HepG2 (cell line): Measurements from ENCODE around the gene TRIM31. TPM values are rescaled to one million over a fixed set of nuclear protein-coding genes. Genes with fewer than 3 reads are reported as not detected.

Source experiments
- ATAC-seq: fragments of 200-7000 bp; cut with Tn5 transposase; 3 replicates; pipeline ENCODE4 v1.9.1; 2020; ENCODE audit warnings: mild to moderate bottlenecking, moderate library complexity
- BruUV-seq: library from RNA; stranded (reverse); fragments of 400-500 nt; replicated peaks from 2 replicates; lab custom pipeline; 2021; lab: Mats Ljungman, UMichigan
- CTCF ChIA-PET: fragments of 300-600 bp; formaldehyde crosslinking; extraction: SDS; loops from one replicate; lab custom pipeline; 2021; ENCODE audit warnings: low total read pairs, inconsistent platforms, low intra/inter-chr PET ratio; lab: Yijun Ruan, JAX
- POLR2A ChIA-PET: fragments of 350-600 bp; sonication (Branson Sonifier 250); formaldehyde crosslinking; loops from one replicate; lab custom pipeline; 2020; ENCODE audit warnings: antibody characterized with exemption, inconsistent platforms; lab: Yijun Ruan, JAX
- DNase-seq: peaks from one replicate; pipeline ENCODE4 v3.0.0-alpha.2; 2015; ENCODE audit warnings: low spot score
- FAIRE-seq: peaks from 3 replicates; lab custom pipeline; 2011; peaks lifted over from hg19 to GRCh38; lab: Jason Lieb, UNC
- H2AFZ ChIP-seq: one replicate; pipeline ENCODE4 v1.6.1; 2011; ENCODE audit warnings: low read length, inconsistent platforms
- H3K27ac ChIP-seq: fragments of 300-600 bp; 3 replicates; pipeline ENCODE4 v1.8.0; 2011; ENCODE audit warnings: mixed run types, mild to moderate bottlenecking, mixed read lengths, low read length, inconsistent platforms; ENCODE audit not compliant: insufficient read depth; ENCODE audit errors: extremely low read length
- H3K27me3 ChIP-seq, 2 experiments: fragments of 200-600 bp in 1 of 2; 2 replicates in 1 of 2; 3 replicates in 1 of 2; pipeline versions ENCODE4 v1.6.0 to v1.8.0; 2011; ENCODE audit warnings: low read length in 2 of 2, mild to moderate bottlenecking in 2 of 2, moderate library complexity in 2 of 2, inconsistent platforms in 1 of 2; ENCODE audit not compliant: insufficient read depth in 2 of 2, control insufficient read depth in 1 of 2
- H3K36me3 ChIP-seq, 2 experiments: fragments of 200-600 bp in 1 of 2; replicated peaks in 1 of 2; 2 replicates in 1 of 2; 3 replicates in 1 of 2; pipeline versions ENCODE4 v1.5.1 to v1.8.0; 2011; ENCODE audit warnings: low read length in 2 of 2, inconsistent platforms in 1 of 2; ENCODE audit not compliant: insufficient read depth in 2 of 2, control insufficient read depth in 1 of 2
- H3K4me1 ChIP-seq: 2 replicates; pipeline ENCODE4 v1.5.1; 2012; ENCODE audit warnings: low read length, inconsistent platforms; ENCODE audit not compliant: insufficient read depth
- H3K4me2 ChIP-seq: 2 replicates; pipeline ENCODE4 v1.6.0; 2011; ENCODE audit warnings: low read depth, low read length, inconsistent platforms
- H3K4me3 ChIP-seq, 3 experiments: fragments of 200-600 bp in 1 of 3; sonication (generic), shearing (Covaris generic) in 1 of 3; replicated peaks in 1 of 3; 2 replicates each; pipeline ENCODE4 v1.5.1; 2011 to 2016; ENCODE audit warnings: low read length in 3 of 3, inconsistent platforms in 2 of 3, low read depth in 2 of 3, mild to moderate bottlenecking in 2 of 3, control low read depth in 1 of 3, mixed read lengths in 1 of 3; ENCODE audit not compliant: insufficient read depth in 1 of 3
- H3K79me2 ChIP-seq: one replicate; pipeline ENCODE4 v1.6.1; 2011; ENCODE audit warnings: low read length, inconsistent platforms; ENCODE audit not compliant: insufficient read depth
- H3K9ac ChIP-seq: 2 replicates; pipeline ENCODE4 v1.6.0; 2011; ENCODE audit warnings: mild to moderate bottlenecking, low read depth, low read length, inconsistent platforms; ENCODE audit not compliant: insufficient read depth
- H3K9me3 ChIP-seq: 2 replicates; pipeline ENCODE4 v1.5.1; 2012; ENCODE audit warnings: mild to moderate bottlenecking, low read length
- H4K20me1 ChIP-seq: 2 replicates; pipeline ENCODE4 v1.6.0; 2011; ENCODE audit warnings: inconsistent platforms, mild to moderate bottlenecking, low read length, moderate library complexity; ENCODE audit not compliant: insufficient read depth
- ELF3 ChIP-seq: IDR thresholded peaks from 2 replicates; pipeline ENCODE4 v1.6.1; 2016; ENCODE audit warnings: missing genetic modification reagents, missing compliant biosample characterization
- FOXP4 ChIP-seq: sonication (generic); formaldehyde crosslinking; IDR thresholded peaks from 2 replicates; pipeline ENCODE4 v1.4.0; 2020; ENCODE audit warnings: missing genetic modification reagents
- GPBP1L1 ChIP-seq: sonication (generic); formaldehyde crosslinking; IDR thresholded peaks from 2 replicates; pipeline ENCODE4 v1.5.0; 2020; ENCODE audit warnings: mild to moderate bottlenecking, missing genetic modification reagents
- HBP1 ChIP-seq: IDR thresholded peaks from 2 replicates; pipeline ENCODE4 v1.6.1; 2016; ENCODE audit warnings: low read depth, control low read depth
- NAIF1 ChIP-seq: sonication (generic); formaldehyde crosslinking; IDR thresholded peaks from 2 replicates; pipeline ENCODE4 v1.5.0; 2020; ENCODE audit warnings: mild to moderate bottlenecking, missing genetic modification reagents, borderline replicate concordance
- PRPF4 ChIP-seq: fragments of 200-400 bp; formaldehyde crosslinking; IDR thresholded peaks from 2 replicates; pipeline ENCODE4 v1.6.1; 2016; ENCODE audit warnings: low read length, low read depth; ENCODE audit not compliant: poor library complexity, severe bottlenecking
- TBL1XR1 ChIP-seq: fragments of 150-350 bp; IDR thresholded peaks from 2 replicates; pipeline ENCODE4 v1.6.1; 2014; ENCODE audit warnings: borderline replicate concordance, low read length; ENCODE audit not compliant: partially characterized antibody
- THAP9 ChIP-seq: sonication (generic); formaldehyde crosslinking; IDR thresholded peaks from 2 replicates; pipeline ENCODE4; 2020; ENCODE audit warnings: missing genetic modification reagents, mild to moderate bottlenecking, borderline replicate concordance
- ZBTB42 ChIP-seq: sonication (generic); formaldehyde crosslinking; IDR thresholded peaks from 2 replicates; pipeline ENCODE4 v1.5.0; 2020; ENCODE audit warnings: mild to moderate bottlenecking, missing genetic modification reagents
- ZNF224 ChIP-seq: sonication (generic); formaldehyde crosslinking; IDR thresholded peaks from 2 replicates; pipeline ENCODE4 v1.5.0; 2020; ENCODE audit warnings: mild to moderate bottlenecking, missing genetic modification reagents
- ZNF44 ChIP-seq: sonication (generic); formaldehyde crosslinking; IDR thresholded peaks from 2 replicates; pipeline ENCODE4 v1.5.1; 2020; ENCODE audit warnings: mild to moderate bottlenecking, missing genetic modification reagents
- ZNF549 ChIP-seq: sonication (generic); formaldehyde crosslinking; IDR thresholded peaks from 2 replicates; pipeline ENCODE4 v1.5.0; 2020; ENCODE audit warnings: missing genetic modification reagents
- ZNF773 ChIP-seq: sonication (generic); formaldehyde crosslinking; IDR thresholded peaks from 2 replicates; pipeline ENCODE4 v1.4.0; 2020; ENCODE audit warnings: missing genetic modification reagents, borderline replicate concordance
- WGBS: methylation state at CpG from one replicate; pipeline ENCODE4 v1.1.6; 2017; ENCODE audit warnings: low lambda C conversion rate; 5-methylcytosine and 5-hydroxymethylcytosine counted together
- in situ Hi-C: cut with HindIII; loops from 2 replicates; pipeline ENCODE4 v1.10.0; 2017; ENCODE audit warnings: low pct_unique_long_range_greater_than_20kb; ENCODE audit not compliant: extremely low pct_ligation_motif_present
- intact Hi-C: fragments of 100-400 bp; cut with micrococcal nuclease; formaldehyde crosslinking; loops from one replicate; pipeline ENCODE4 v1.10.0; 2022; ENCODE audit not compliant: unreplicated experiment
- polyA plus RNA-seq, 8 experiments: library from polyadenylated mRNA; depleted of rRNA in 3 of 8; stranded (reverse) in 7 of 8; unstranded in 1 of 8; fragments of >200 nt; fragmentation: Illumina TruSeq in 4 of 8; extraction: Trizol in 4 of 8; gene quantifications; 2 replicates each; pipeline versions ENCODE4 v1.2.1 to v1.2.3, GENCODE V29; 2011 to 2016; ENCODE audit warnings: low read depth in 4 of 8, missing spikeins in 1 of 8, mixed read lengths in 1 of 8; ENCODE audit not compliant: insufficient read depth in 1 of 8
- total RNA-seq, 5 experiments: library from RNA; depleted of rRNA; stranded (reverse); fragments of >200 nt; fragmentation: Illumina TruSeq; extraction: Trizol; gene quantifications; 2 replicates each; pipeline ENCODE4 v1.2.3, GENCODE V29; 2016; ENCODE audit warnings: low read depth in 1 of 5

TRIM31 gene
- total and polyA plus RNA-seq, 2 of the 13 experiments (the other 11 are each of a cell fraction or from before 2014, with no cell fraction given), result 0.13 to 0.51 TPM

GRCh38 chr6:30130887-30131862, 18.3 kb upstream of the TRIM31 start:
- no peaks in the 10 kb centered on the region for H3K27me3 ChIP-seq
- TF ChIP-seq ELF3 (CRISPR knock-in tag), result peak; percentile 76; the same call in 1 of the 2 replicates
- TF ChIP-seq ZNF773 (CRISPR knock-in tag), result no peak
- no peak for TF ChIP-seq FOXP4 (CRISPR knock-in tag)
- no peak for TF ChIP-seq NAIF1 (CRISPR knock-in tag)
- TF ChIP-seq ZNF44 (CRISPR knock-in tag), result no peak
- no peak for TF ChIP-seq ZNF549
- TF ChIP-seq ZBTB42 (CRISPR knock-in tag), result no peak
- peak; percentile 29 for TF ChIP-seq TBL1XR1
- no peak for TF ChIP-seq THAP9 (CRISPR knock-in tag)
- no peak for TF ChIP-seq ZNF224 (CRISPR knock-in tag)
- 0 out of 2 replicates have a peak, but pooled peaks have one; percentile 50 for TF ChIP-seq HBP1 (CRISPR knock-in tag)
- no peak for TF ChIP-seq PRPF4
- TF ChIP-seq GPBP1L1 (CRISPR knock-in tag), result no peak

More at GRCh38 chr6:30130887-30131862, 18.3 kb upstream of the TRIM31 start:
- peak overlapping the region; percentile 9; the same call in 1 of the 2 replicates for H3K9ac ChIP-seq
- H3K36me3 ChIP-seq, result no peaks in the 10 kb centered on the region
- ATAC-seq (peak; percentile 70), FAIRE-seq (peak; percentile 81), DNase-seq (peak; percentile 89)
- no peaks in the 10 kb centered on the region for H3K9me3 ChIP-seq
- POLR2A ChIA-PET, result interaction anchor here (1.0 to 4.2 kb wide), 6 partner anchors 11 to 70 kb away, joined by 3 to 43 read pairs (median 14); partner anchors contain the start of genes POLR1H and TRIM31
- WGBS, result 18% methylated on average over 16 of the region's 16 CpGs
- H3K79me2 ChIP-seq, result no peaks in the 10 kb centered on the region
- intact Hi-C loops, result loop anchor here (1.0 to 2.0 kb wide), 2 partner anchors 28 to 40 kb away; no protein-coding TSS in a partner anchor
- no peaks in the 10 kb centered on the region for H4K20me1 ChIP-seq
- no peak overlapping the region for H3K27ac ChIP-seq
- H3K4me2 ChIP-seq, result peak overlapping the region; percentile 68
- peaks cover 75% of the 10 kb centered on the region for H3K4me1 ChIP-seq
- peak overlapping the region in 1 of 3 experiments; percentile 28; a peak in 2 of 6 replicates for H3K4me3 ChIP-seq
- peak overlapping the region; percentile 15 for H2AFZ ChIP-seq
- in situ Hi-C loops, result no loop called here
- BruUV-seq, result no TSS peak
- CTCF ChIA-PET, result interaction anchor here (0.9 to 6.5 kb wide), 6 partner anchors 27 to 393 kb away, joined by 3 to 140 read pairs (median 6); partner anchors contain the start of genes RNF39 and TRIM15
